Body of pancreas (tissue), 4 donors: ENCODE measurements around the gene KRTAP2-1. TPM values are rescaled to one million over a fixed set of nuclear protein-coding genes. Genes with fewer than 3 reads are reported as not detected.
"Not testable (repeated sequence)": the region's sequence is repeated elsewhere in the genome, so short reads cannot be mapped to it uniquely, and the experiment has no call there.

Source experiments
- ATAC-seq: fragments of 150-250 bp; one replicate; pipeline ENCODE4 v1.9.1; 2016
- DNase-seq, 4 donors: peaks; one replicate each; pipeline ENCODE4 v3.0.0-alpha.2; 2019
- H3K27ac ChIP-seq, 4 donors: fragments of 200-600 bp; sonication (generic); 1 replicate in 3 of 4; 2 replicates in 1 of 4; pipeline versions ENCODE4 v1.5.1 to v1.6.1; 2016 to 2019; ENCODE audit warnings: mild to moderate bottlenecking in 1 of 4, mixed read lengths in 1 of 4, moderate library complexity in 1 of 4
- H3K27me3 ChIP-seq, 2 donors: fragments of 200-600 bp; sonication (generic); one replicate each; pipeline ENCODE4 v1.6.0; 2016; ENCODE audit warnings: mild to moderate bottlenecking in 1 of 2
- H3K36me3 ChIP-seq, 2 donors: fragments of 200-600 bp; sonication (generic); replicated peaks in 1 of 2; 2 replicates each; pipeline ENCODE4 v1.5.1; 2016; ENCODE audit warnings: low read depth in 2 of 2; ENCODE audit not compliant: insufficient read depth in 1 of 2
- H3K4me1 ChIP-seq: fragments of 200-600 bp; sonication (generic); one replicate; pipeline ENCODE4 v1.6.0; 2016
- H3K4me3 ChIP-seq, 2 donors: fragments of 200-600 bp; sonication (generic); 1 replicate in 1 of 2; 2 replicates in 1 of 2; pipeline ENCODE4 v1.5.1; 2016 to 2019
- H3K9me3 ChIP-seq, 3 donors: fragments of 200-600 bp; sonication (generic); 1 replicate in 2 of 3; 2 replicates in 1 of 3; pipeline ENCODE4 v1.5.1; 2016
- CTCF ChIP-seq, 7 experiments: fragments of 450-650 bp in 4 of 7; fragments of 200-600 bp in 3 of 7; sonication (generic) in 3 of 7; IDR thresholded peaks; one replicate each; pipeline ENCODE4 v1.5.1; 2016 to 2019; ENCODE audit warnings: antibody characterized with exemption in 7 of 7
- POLR2A ChIP-seq, 3 donors: fragments of 450-650 bp; IDR thresholded peaks; one replicate each; pipeline ENCODE4 v1.6.1; 2016; ENCODE audit warnings: antibody characterized with exemption in 3 of 3, mild to moderate bottlenecking in 2 of 3
- WGBS, 2 donors: methylation state at CpG; one replicate each; pipeline ENCODE4 v1.1.5; 2017; 5-methylcytosine and 5-hydroxymethylcytosine counted together
- intact Hi-C: fragments of 100-400 bp; cut with DNase I; formaldehyde crosslinking; loops from one replicate; pipeline ENCODE4 v1.15.1; 2023
- total RNA-seq, 2 donors: library from RNA; depleted of rRNA; stranded (reverse); fragments of >200 nt; gene quantifications; one replicate each; pipeline ENCODE4 v1.1.0, GENCODE V29; 2016

Gene KRTAP2-1
- total RNA-seq, 2 donors from 2014 or later = not detected

GRCh38 chr17:41040783-41041571, 6.1 kb downstream of the KRTAP2-1 start, which contains the start of gene KRTAP1-1:
KRTAP1-1 (minus strand) TSS chr17:41041450; CDS start chr17:41041397, 53 bp downstream.
- intact Hi-C loops, H3K27me3 ChIP-seq, H3K9me3 ChIP-seq, H3K36me3 ChIP-seq, H3K4me3 ChIP-seq: not testable (repeated sequence)
- TF ChIP-seq CTCF (IDR thresholded peaks at IDR 0.05) = peak in 3 of 7 experiments; percentile 23 to 40 (median 32)
- ATAC-seq (peak; percentile 73), DNase-seq (peak; percentile 62 to 82 (median 71))
- WGBS, 2 donors = 48% methylated on average over 11 to 14 of the region's 14 CpGs
- Histone ChIP-seq H3K27ac (peak within 1 kb of the TSS in 3 of 4 donors; percentile 35 to 60 (median 49)), H3K4me1 (peaks cover 13% of the 10 kb centered on the region)

GRCh38 chr17:41037853-41038350, 9.2 kb downstream of the KRTAP2-1 start:
- Histone ChIP-seq H3K4me1 (peaks cover 13% of the 10 kb centered on the region), H3K4me3 (no peak overlapping the region), H3K36me3 (no peaks in the 10 kb centered on the region), H3K9me3 (no peaks in the 10 kb centered on the region), H3K27ac (no peak overlapping the region), H3K27me3 (no peaks in the 10 kb centered on the region)
- ATAC-seq (no peak), DNase-seq (no peak)
- no peak for TF ChIP-seq POLR2A (IDR thresholded peaks at IDR 0.05)
- no peak for TF ChIP-seq CTCF (IDR thresholded peaks at IDR 0.05)
- intact Hi-C loops = no loop called here
- WGBS, 2 donors = 66 to 79% methylated on average over 2 of the region's 2 CpGs

GRCh38 chr17:41034346-41034935, 12.7 kb downstream of the KRTAP2-1 start, which contains the start of gene KRTAP1-3:
KRTAP1-3 (minus strand) TSS chr17:41034874; CDS start chr17:41034821, 53 bp downstream.
- H3K9me3 ChIP-seq, intact Hi-C loops, H3K36me3 ChIP-seq, H3K4me3 ChIP-seq, ATAC-seq, DNase-seq, H3K4me1 ChIP-seq, H3K27me3 ChIP-seq, H3K27ac ChIP-seq: not testable (repeated sequence)
- 87 to 89% methylated on average over 7 to 10 of the region's 10 CpGs for WGBS, 2 donors

GRCh38 chr17:41029633-41030245, 17.4 kb downstream of the KRTAP2-1 start, which contains the start of gene KRTAP1-4:
KRTAP1-4 (minus strand) TSS chr17:41030195; CDS start chr17:41030078, 117 bp downstream.
- TF ChIP-seq CTCF (IDR thresholded peaks at IDR 0.05) (no peak), POLR2A (IDR thresholded peaks at IDR 0.05) (no peak)
- ATAC-seq = no peak
- DNase-seq = peak in 1 of 4 donors; percentile 15
- Histone ChIP-seq H3K4me3 (no peak within 1 kb of the TSS), H3K27me3 (no peaks in the 10 kb centered on the region), H3K36me3 (no peaks in the 10 kb centered on the region), H3K9me3 (no peaks in the 10 kb centered on the region), H3K4me1 (no peaks in the 10 kb centered on the region), H3K27ac (no peak within 1 kb of the TSS)
- 74 to 77% methylated on average over 5 to 12 of the region's 12 CpGs for WGBS, 2 donors
- intact Hi-C loops = no loop called here
